Measurements from ENCODE around the gene ZNF653. TPM values are rescaled to one million over a fixed set of nuclear protein-coding genes. Genes with fewer than 3 reads are reported as not detected.

ZNF653 gene
- total and polyA plus RNA-seq, 9 of the 15 experiments (the other 6 are each of a cell fraction or from before 2014, with no cell fraction given) = 1.6 to 8.0 (median 4.2) TPM; not detected in 2

- TF ChIP-seq NR1H2 (CRISPR knock-in tag; IDR thresholded peaks at IDR 0.05) (no peak), SAFB2 (IDR thresholded peaks at IDR 0.05; ENCODE audit: borderline replicate concordance, low read depth, low read length, severe bottlenecking) (no peak), ASH1L (IDR thresholded peaks at IDR 0.05; ENCODE audit: borderline replicate concordance, low read depth, partially characterized antibody) (peak; percentile 51), TFE3 (CRISPR knock-in tag; IDR thresholded peaks at IDR 0.05) (no peak), TAF1 (IDR thresholded peaks at IDR 0.05; ENCODE audit: control insufficient read depth, extremely low read depth, insufficient read depth, low read length, severe bottlenecking) (peak; percentile 74), HLTF (IDR thresholded peaks at IDR 0.05) (no peak), PHB2 (IDR thresholded peaks at IDR 0.05; ENCODE audit: low read depth) (no peak), TARDBP (IDR thresholded peaks at IDR 0.05) (no peak), BRF2 (IDR thresholded peaks at IDR 0.05; ENCODE audit: borderline replicate concordance, insufficient read depth, insufficient read length) (no peak), FOXM1 (IDR thresholded peaks at IDR 0.05; ENCODE audit: low read depth) (peak; percentile 32; the same call in 1 of the 2 replicates), FOXM1 (CRISPR knock-in tag; IDR thresholded peaks at IDR 0.05; ENCODE audit: low read depth) (no peak)
These were observed 23.1 kb upstream of the ZNF653 start, which contains the start of gene ECSIT (continued) for GRCh38 chr19:11528551-11529341.

Data from K562 (cell line).